Rectal smooth muscle tissue (tissue), 1 donor: ENCODE results near the gene SGO2.

Experiments
- H3K27ac ChIP-seq: one replicate; pipeline ENCODE4 v1.7.0; 2013; ENCODE audit warnings: low read depth, low read length, inconsistent platforms
- H3K27me3 ChIP-seq: one replicate; pipeline ENCODE4 v1.7.0; 2013; ENCODE audit warnings: low read length; ENCODE audit not compliant: control insufficient read depth, insufficient read depth
- H3K36me3 ChIP-seq: one replicate; pipeline ENCODE4 v1.7.0; 2013; ENCODE audit warnings: low read length; ENCODE audit not compliant: control insufficient read depth, insufficient read depth
- H3K4me1 ChIP-seq: one replicate; pipeline ENCODE4 v1.7.0; 2013; ENCODE audit warnings: low read length; ENCODE audit not compliant: control insufficient read depth, insufficient read depth
- H3K4me3 ChIP-seq: one replicate; pipeline ENCODE4 v1.7.0; 2013; ENCODE audit warnings: low read length
- H3K9ac ChIP-seq: one replicate; pipeline ENCODE4 v1.7.0; 2013; ENCODE audit warnings: low read length

The SGO2 gene

GRCh38 chr2:200585730-200586643 is 60.0 kb downstream of the SGO2 start, which contains the start of gene AOX1:
Gene AOX1 (plus strand): TSS chr2:200586014. CDS start chr2:200586109, 95 bp downstream.
- Histone ChIP-seq H3K4me1 (no peaks in the 10 kb centered on the region), H3K9ac (no peak within 1 kb of the TSS), H3K36me3 (no peaks in the 10 kb centered on the region), H3K4me3 (peak within 1 kb of the TSS; percentile 75), H3K27ac (peak within 1 kb of the TSS; percentile 44), H3K27me3 (no peaks in the 10 kb centered on the region)

GRCh38 chr2:200586644-200586975 is 60.6 kb downstream of the SGO2 start:
- Histone ChIP-seq H3K36me3 (no peaks in the 10 kb centered on the region), H3K27ac (peak overlapping the region; percentile 44), H3K4me1 (no peaks in the 10 kb centered on the region), H3K27me3 (no peaks in the 10 kb centered on the region), H3K9ac (no peak overlapping the region), H3K4me3 (peak overlapping the region; percentile 75)

- Histone ChIP-seq H3K9ac (no peak overlapping the region), H3K36me3 (no peaks in the 10 kb centered on the region), H3K4me3 (no peak overlapping the region), H3K27ac (no peak overlapping the region), H3K4me1 (no peaks in the 10 kb centered on the region), H3K27me3 (no peaks in the 10 kb centered on the region)
Observed at GRCh38 chr2:200587007-200587616, 61.1 kb downstream of the SGO2 start.

- no peaks in the 10 kb centered on the region for H3K36me3 ChIP-seq
- no peaks in the 10 kb centered on the region for H3K4me1 ChIP-seq
- H3K9ac ChIP-seq, result no peak overlapping the region
- no peak overlapping the region for H3K4me3 ChIP-seq
- no peaks in the 10 kb centered on the region for H3K27me3 ChIP-seq
- no peak overlapping the region for H3K27ac ChIP-seq
Observed at GRCh38 chr2:200588076-200588678, 62.2 kb downstream of the SGO2 start.

- no peaks in the 10 kb centered on the region for H3K36me3 ChIP-seq
- H3K27me3 ChIP-seq, result no peaks in the 10 kb centered on the region
- H3K27ac ChIP-seq, result no peak overlapping the region
- no peaks in the 10 kb centered on the region for H3K4me1 ChIP-seq
- H3K9ac ChIP-seq, result no peak overlapping the region
- H3K4me3 ChIP-seq, result no peak overlapping the region
Observed at GRCh38 chr2:200590090-200590489, 64.1 kb downstream of the SGO2 start.

- Histone ChIP-seq H3K27me3 (no peaks in the 10 kb centered on the region), H3K4me3 (no peak overlapping the region), H3K9ac (no peak overlapping the region), H3K36me3 (no peaks in the 10 kb centered on the region), H3K4me1 (no peaks in the 10 kb centered on the region), H3K27ac (no peak overlapping the region)
Observed at GRCh38 chr2:200591308-200591707, 65.3 kb downstream of the SGO2 start.

- Histone ChIP-seq H3K27me3 (no peaks in the 10 kb centered on the region), H3K9ac (no peak overlapping the region), H3K36me3 (no peaks in the 10 kb centered on the region), H3K4me1 (no peaks in the 10 kb centered on the region), H3K4me3 (no peak overlapping the region), H3K27ac (no peak overlapping the region)
Observed at GRCh38 chr2:200592406-200593075, 66.5 kb downstream of the SGO2 start.

- H3K4me3 ChIP-seq, result no peak overlapping the region
- no peaks in the 10 kb centered on the region for H3K27me3 ChIP-seq
- H3K27ac ChIP-seq, result no peak overlapping the region
- H3K9ac ChIP-seq, result no peak overlapping the region
- H3K36me3 ChIP-seq, result no peaks in the 10 kb centered on the region
- H3K4me1 ChIP-seq, result no peaks in the 10 kb centered on the region
Observed at GRCh38 chr2:200593905-200594304, 67.9 kb downstream of the SGO2 start.

GRCh38 chr2:200595913-200596312 is 69.9 kb downstream of the SGO2 start:
- Histone ChIP-seq H3K4me1 (no peaks in the 10 kb centered on the region), H3K27ac (no peak overlapping the region), H3K4me3 (no peak overlapping the region), H3K27me3 (no peaks in the 10 kb centered on the region), H3K9ac (no peak overlapping the region), H3K36me3 (no peaks in the 10 kb centered on the region)

- H3K27ac ChIP-seq, result no peak overlapping the region
Observed at GRCh38 chr2:200596774-200597570, 71.0 kb downstream of the SGO2 start.

GRCh38 chr2:200599206-200599605 is 73.2 kb downstream of the SGO2 start:
- Histone ChIP-seq H3K9ac (no peak overlapping the region), H3K36me3 (no peaks in the 10 kb centered on the region), H3K4me3 (no peak overlapping the region), H3K4me1 (no peaks in the 10 kb centered on the region), H3K27ac (no peak overlapping the region), H3K27me3 (no peaks in the 10 kb centered on the region)

More at GRCh38 chr2:200596774-200597570, 71.0 kb downstream of the SGO2 start:
- H3K9ac ChIP-seq, result no peak overlapping the region
- H3K4me3 ChIP-seq, result no peak overlapping the region
- no peaks in the 10 kb centered on the region for H3K4me1 ChIP-seq
- no peaks in the 10 kb centered on the region for H3K36me3 ChIP-seq
- no peaks in the 10 kb centered on the region for H3K27me3 ChIP-seq
